K562 (cell line): Measurements from ENCODE around the gene LPXN. TPM values are rescaled to one million over a fixed set of nuclear protein-coding genes. Genes with fewer than 3 reads are reported as not detected.

Experiments used
- ATAC-seq: fragments of 200-7000 bp; cut with Tn5 transposase; 3 replicates; pipeline ENCODE4 v1.9.1; 2020; ENCODE audit warnings: moderate library complexity
- BruUV-seq: library from RNA; stranded (reverse); fragments of 400-500 nt; replicated peaks from 2 replicates; lab custom pipeline; 2021; lab: Mats Ljungman, UMichigan
- CTCF ChIA-PET: fragments of 300-600 bp; formaldehyde crosslinking; extraction: SDS; loops from one replicate; lab custom pipeline; 2021; ENCODE audit warnings: low intra/inter-chr PET ratio; lab: Yijun Ruan, JAX
- POLR2A ChIA-PET: fragments of 300-600, 350-650 bp; sonication (Branson Sonifier 250); formaldehyde crosslinking; extraction: SDS; loops from one replicate; lab custom pipeline; 2021; ENCODE audit warnings: antibody characterized with exemption, inconsistent platforms; lab: Yijun Ruan, JAX
- DNase-seq, 4 experiments: peaks; one replicate each; pipeline versions ENCODE4 v3.0.0 to v3.0.0-alpha.2; 2011 to 2018; ENCODE audit warnings: low spot score in 3 of 4, mixed read lengths in 3 of 4; ENCODE audit errors: extremely low read depth in 1 of 4
- FAIRE-seq: peaks from 2 replicates; lab custom pipeline; 2011; peaks lifted over from hg19 to GRCh38; lab: Jason Lieb, UNC
- H2AFZ ChIP-seq: 2 replicates; pipeline ENCODE4 v1.6.0; 2011; ENCODE audit warnings: low read depth, low read length, control low read depth, inconsistent platforms
- H3K27ac ChIP-seq: fragments of 200-600 bp; 3 replicates; pipeline ENCODE4 v1.8.0; 2011; ENCODE audit warnings: low read depth, mild to moderate bottlenecking, control low read depth, inconsistent platforms, low read length, moderate library complexity, mixed read lengths; ENCODE audit errors: extremely low read depth
- H3K27me3 ChIP-seq, 2 experiments: fragments of 300-600 bp in 1 of 2; 2 replicates in 1 of 2; 3 replicates in 1 of 2; pipeline versions ENCODE4 v1.6.0 to v1.8.0; 2011; ENCODE audit warnings: inconsistent platforms in 2 of 2, low read length in 2 of 2, mild to moderate bottlenecking in 1 of 2, mixed read lengths in 1 of 2, moderate library complexity in 1 of 2; ENCODE audit not compliant: control insufficient read depth in 2 of 2, insufficient read depth in 2 of 2
- H3K36me3 ChIP-seq: fragments of 300-600 bp; 3 replicates; pipeline ENCODE4 v1.8.0; 2011; ENCODE audit warnings: mild to moderate bottlenecking, low read length, inconsistent platforms; ENCODE audit not compliant: control insufficient read depth, insufficient read depth
- H3K4me1 ChIP-seq, 2 experiments: fragments of 200-600 bp in 1 of 2; replicated peaks in 1 of 2; 2 replicates in 1 of 2; 3 replicates in 1 of 2; pipeline versions ENCODE4 v1.5.1 to v1.8.0; 2011; ENCODE audit warnings: inconsistent platforms in 2 of 2, low read length in 2 of 2, mild to moderate bottlenecking in 1 of 2, mixed read lengths in 1 of 2, moderate library complexity in 1 of 2; ENCODE audit not compliant: control insufficient read depth in 2 of 2, insufficient read depth in 2 of 2
- H3K4me2 ChIP-seq: 2 replicates; pipeline ENCODE4 v1.6.1; 2011; ENCODE audit warnings: low read length, control low read depth, inconsistent platforms, mixed read lengths; ENCODE audit not compliant: insufficient read depth
- H3K4me3 ChIP-seq: fragments of 200-600 bp; sonication (generic), shearing (Covaris generic); 2 replicates; pipeline ENCODE4 v1.5.1; 2016; ENCODE audit warnings: control low read depth, inconsistent platforms
- H3K79me2 ChIP-seq: fragments of 200-600 bp; 3 replicates; pipeline ENCODE4 v1.8.0; 2011; ENCODE audit warnings: low read length, inconsistent platforms; ENCODE audit not compliant: control insufficient read depth, insufficient read depth
- H3K9ac ChIP-seq, 2 experiments: 2 replicates each; pipeline versions ENCODE4 v1.6.0 to v1.6.1; 2011; ENCODE audit warnings: low read depth in 2 of 2, low read length in 2 of 2, control low read depth in 1 of 2, inconsistent platforms in 1 of 2, mild to moderate bottlenecking in 1 of 2, mixed read lengths in 1 of 2; ENCODE audit not compliant: insufficient read depth in 1 of 2
- H3K9me1 ChIP-seq: one replicate; pipeline ENCODE4 v1.6.0; 2011; ENCODE audit warnings: inconsistent platforms, mild to moderate bottlenecking, low read length, moderate library complexity; ENCODE audit not compliant: control insufficient read depth, insufficient read depth
- H3K9me3 ChIP-seq: replicated peaks from 2 replicates; pipeline ENCODE4 v1.5.1; 2011; ENCODE audit warnings: low read depth, low read length, inconsistent platforms; ENCODE audit not compliant: control insufficient read depth, insufficient read depth
- H4K20me1 ChIP-seq: replicated peaks from 2 replicates; pipeline ENCODE4 v1.6.1; 2011; ENCODE audit warnings: low read length, inconsistent platforms, mixed read lengths; ENCODE audit not compliant: control insufficient read depth, insufficient read depth
- C11orf30 ChIP-seq: fragments of 450-650 bp; IDR thresholded peaks from 2 replicates; pipeline ENCODE4 v1.6.1; 2016; ENCODE audit warnings: low read depth, mild to moderate bottlenecking
- CHD2 ChIP-seq: IDR thresholded peaks from 2 replicates; pipeline ENCODE4 v1.6.1; 2011; ENCODE audit warnings: low read depth, low read length
- CTBP1 ChIP-seq: fragments of 450-650 bp; IDR thresholded peaks from 2 replicates; pipeline ENCODE4 v1.6.1; 2016; ENCODE audit warnings: borderline replicate concordance
- FOXM1 ChIP-seq, 2 experiments: fragments of 450-650 bp in 1 of 2; sonication (generic) in 1 of 2; formaldehyde crosslinking in 1 of 2; IDR thresholded peaks; 2 replicates each; pipeline versions ENCODE4 v1.6.1 to v1.9.0; 2017 to 2022; ENCODE audit warnings: low read depth in 2 of 2, mild to moderate bottlenecking in 2 of 2, missing genetic modification reagents in 1 of 2, moderate library complexity in 1 of 2
- KAT7 ChIP-seq: sonication (generic); formaldehyde crosslinking; IDR thresholded peaks from 2 replicates; pipeline ENCODE4 v1.8.0; 2022; ENCODE audit warnings: missing genetic modification reagents, mild to moderate bottlenecking, borderline replicate concordance
- MEF2A ChIP-seq: IDR thresholded peaks from 2 replicates; pipeline ENCODE4 v1.6.1; 2011; ENCODE audit warnings: low read depth, mild to moderate bottlenecking, low read length, moderate library complexity; ENCODE audit not compliant: control insufficient read depth
- RCOR1 ChIP-seq, 2 experiments: IDR thresholded peaks; 2 replicates each; pipeline ENCODE4 v1.6.1; 2012; ENCODE audit warnings: low read depth in 2 of 2, low read length in 2 of 2, borderline replicate concordance in 1 of 2, improper control_type of control experiment in 1 of 2
- TAF9B ChIP-seq: fragments of 450-650 bp; IDR thresholded peaks from 2 replicates; pipeline ENCODE4 v1.6.1; 2018; ENCODE audit warnings: mild to moderate bottlenecking; ENCODE audit not compliant: partially characterized antibody
- TBL1XR1 ChIP-seq, 2 experiments: IDR thresholded peaks; 2 replicates each; pipeline ENCODE4 v1.6.1; 2012; ENCODE audit warnings: improper control_type of control experiment in 2 of 2, low read length in 2 of 2, mild to moderate bottlenecking in 1 of 2
- TCF7 ChIP-seq: sonication (generic); IDR thresholded peaks from 2 replicates; pipeline ENCODE4 v1.6.1; 2016; ENCODE audit warnings: antibody characterized with exemption, borderline replicate concordance
- TRIM24 ChIP-seq, 2 experiments: fragments of 450-650 bp; IDR thresholded peaks; 2 replicates each; pipeline ENCODE4 v1.6.1; 2016
- ZBTB33 ChIP-seq: sonication (generic); formaldehyde crosslinking; IDR thresholded peaks from 2 replicates; pipeline ENCODE4 v1.8.1; 2023; ENCODE audit warnings: mild to moderate bottlenecking, missing genetic modification reagents
- ZNF217 ChIP-seq: sonication (generic); formaldehyde crosslinking; IDR thresholded peaks from 2 replicates; pipeline ENCODE4 v1.8.0; 2022; ENCODE audit warnings: mild to moderate bottlenecking, missing genetic modification reagents
- ZNF717 ChIP-seq: fragments of 250-450 bp; sonication (Bioruptor Pico); IDR thresholded peaks from 2 replicates; pipeline ENCODE4 v1.5.0; 2021
- ZSCAN32 ChIP-seq: fragments of 450-650 bp; formaldehyde crosslinking; IDR thresholded peaks from 2 replicates; pipeline ENCODE4 v1.4.0; 2020; ENCODE audit warnings: mild to moderate bottlenecking, moderate library complexity
- WGBS: fragments of 100-300 bp; shearing (Covaris generic); methylation state at CpG from one replicate; pipeline ENCODE4 v1.1.6; 2016; ENCODE audit warnings: low coverage, mixed read lengths; ENCODE audit not compliant: insufficient coverage; ENCODE audit errors: missing lambda C conversion rate; 5-methylcytosine and 5-hydroxymethylcytosine counted together
- in situ Hi-C: fragments of 300-500 bp; cut with MboI; formaldehyde crosslinking; loops from 4 replicates; pipeline ENCODE4 v1.15.0; 2018; ENCODE audit warnings: inconsistent platforms, mixed read lengths
- intact Hi-C: fragments of 100-400 bp; cut with micrococcal nuclease; formaldehyde crosslinking; loops from 2 replicates; pipeline ENCODE4 v1.14.2; 2022
- polyA plus RNA-seq, 8 experiments: library from polyadenylated mRNA; depleted of rRNA in 4 of 8; stranded (reverse) in 5 of 8; unstranded in 3 of 8; fragments of >200 nt; fragmentation: Nextera tagmentation in 2 of 8; fragmentation: Illumina TruSeq in 1 of 8; extraction: Ambion mirVana in 2 of 8; extraction: Trizol in 1 of 8; gene quantifications; 2 replicates each; pipeline versions ENCODE4 v1.2.1 to v1.2.3, GENCODE V29; 2011 to 2014; ENCODE audit warnings: inconsistent platforms in 1 of 8, missing spikeins in 1 of 8
- total RNA-seq, 7 experiments: library from RNA; depleted of rRNA in 6 of 7; stranded (reverse); fragments of >200 nt in 6 of 7; fragmentation: Illumina TruSeq in 2 of 7; extraction: Trizol in 2 of 7; gene quantifications; 2 replicates each; pipeline versions ENCODE4 v1.2.1 to v1.2.3, GENCODE V29; 2011 to 2021; ENCODE audit warnings: low replicate concordance in 1 of 7
- TF ChIP-seq, protein P1 (sequence below): fragments of 450-650 bp; IDR thresholded peaks from 2 replicates; pipeline ENCODE4 v1.6.1; 2017; ENCODE audit warnings: antibody characterized with exemption
- TF ChIP-seq, protein P2 (sequence below): sonication (generic); formaldehyde crosslinking; IDR thresholded peaks from 2 replicates; pipeline ENCODE4 v1.8.0; 2022; ENCODE audit warnings: mild to moderate bottlenecking, missing genetic modification reagents

LPXN gene
- total and polyA plus RNA-seq, 9 of the 15 experiments (the other 6 are each of a cell fraction or from before 2014, with no cell fraction given) = 0.73 to 3.1 (median 2.0) TPM

DNA sequence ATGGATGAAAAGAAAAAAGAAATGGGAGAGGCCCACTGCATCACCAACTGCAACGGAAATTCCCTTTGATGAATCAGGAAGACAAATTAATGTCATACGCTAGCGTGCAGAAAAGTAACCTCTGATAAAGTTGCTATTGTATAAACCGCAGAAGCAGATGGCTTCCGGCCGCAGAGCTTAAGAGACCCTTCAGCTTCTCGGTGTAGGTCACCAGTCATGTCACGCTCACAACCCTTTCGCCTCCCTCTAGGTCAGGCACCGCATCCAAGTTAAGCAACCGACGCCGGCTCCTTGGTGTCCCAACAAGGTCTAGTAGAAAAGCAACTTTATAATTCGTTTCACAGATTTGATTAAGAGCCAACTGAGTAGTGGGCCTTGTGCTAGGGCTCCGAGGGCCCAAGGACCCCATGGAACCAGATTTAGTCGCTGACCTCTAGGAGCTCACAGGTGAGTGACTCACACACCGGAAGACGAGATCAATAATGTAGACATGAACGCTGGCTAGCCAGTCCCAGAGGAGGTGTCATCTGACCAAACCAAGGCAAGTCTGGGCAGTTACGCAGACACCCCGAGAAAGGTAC is 2.0 kb upstream of the LPXN start:
- peaks cover 15% of the 10 kb centered on the region; the same call in 2 of the 3 replicates for H3K36me3 ChIP-seq
- H3K27me3 ChIP-seq = no peaks in the 10 kb centered on the region
- H3K79me2 ChIP-seq = peaks cover 60% of the 10 kb centered on the region
- ATAC-seq (peak; percentile 42), DNase-seq (peak in 2 of 4 experiments; percentile 69 to 71), FAIRE-seq (peak; percentile 32)
- peaks cover 12 to 22% of the 10 kb centered on the region in 2 experiments for H3K4me1 ChIP-seq
- H3K4me3 ChIP-seq = peak overlapping the region; percentile 63
- peak overlapping the region; percentile 93 to 99 for H3K9ac ChIP-seq
- CTCF ChIA-PET = interaction anchor here (0.8 to 3.0 kb wide), 5 partner anchors 38 to 558 kb away, joined by 3 to 15 read pairs (median 5); no protein-coding TSS in a partner anchor
- TSS peak; percentile 77 for BruUV-seq
- POLR2A ChIA-PET = interaction anchor here (0.6 to 1.7 kb wide), 7 partner anchors 10 to 581 kb away, joined by 3 to 6 read pairs (median 4); no protein-coding TSS in a partner anchor
- peaks cover 5% of the 10 kb centered on the region; the same call in 1 of the 2 replicates for H4K20me1 ChIP-seq
- H2AFZ ChIP-seq = peak overlapping the region; percentile 90
- 1% methylated on average over 21 of the region's 21 CpGs for WGBS
- intact Hi-C loops (loop anchor here (1.0 to 10.0 kb wide), 7 partner anchors 53 to 910 kb away; partner anchors contain the start of gene FAM111A), in situ Hi-C loops (no loop called here)
- peak overlapping the region; percentile 87 for H3K4me2 ChIP-seq
- no peaks in the 10 kb centered on the region for H3K9me1 ChIP-seq
- peak overlapping the region; percentile 99 for H3K27ac ChIP-seq
- no peaks in the 10 kb centered on the region for H3K9me3 ChIP-seq
- TF ChIP-seq KAT7 (CRISPR knock-in tag) (peak; percentile 1; the same call in 1 of the 2 replicates), C11orf30 (no peak), TRIM24 (IDR thresholded peaks at IDR 0.05) (peak in 1 of 2 experiments; percentile 23; a peak in 1 of 4 replicates), ZSCAN32 (CRISPR knock-in tag) (no peak), FOXM1 (IDR thresholded peaks at IDR 0.05; ENCODE audit: low read depth) (no peak), FOXM1 (CRISPR knock-in tag; IDR thresholded peaks at IDR 0.05; ENCODE audit: low read depth) (no peak), RCOR1 (IDR thresholded peaks at IDR 0.05; ENCODE audit: borderline replicate concordance in 1 of 2, low read depth in 2 of 2, low read length in 2 of 2) (no peak), MEF2A (0 out of 2 replicates have a peak, but pooled peaks have one; percentile 5), CHD2 (0 out of 2 replicates have a peak, but pooled peaks have one; percentile 18), ZBTB33 (CRISPR knock-in tag) (no peak), ZNF217 (CRISPR knock-in tag) (no peak), TBL1XR1 (IDR thresholded peaks at IDR 0.05; ENCODE audit: low read length in 2 of 2) (0 out of 4 replicates have a peak, but pooled peaks of 1 of the 2 experiments have one; percentile 9), ZNF717 (CRISPR knock-in tag) (no peak), TCF7 (no peak), CTBP1 (peak; percentile 51; the same call in 1 of the 2 replicates), TAF9B (peak; percentile 65)
- TF ChIP-seq, protein P1, sequence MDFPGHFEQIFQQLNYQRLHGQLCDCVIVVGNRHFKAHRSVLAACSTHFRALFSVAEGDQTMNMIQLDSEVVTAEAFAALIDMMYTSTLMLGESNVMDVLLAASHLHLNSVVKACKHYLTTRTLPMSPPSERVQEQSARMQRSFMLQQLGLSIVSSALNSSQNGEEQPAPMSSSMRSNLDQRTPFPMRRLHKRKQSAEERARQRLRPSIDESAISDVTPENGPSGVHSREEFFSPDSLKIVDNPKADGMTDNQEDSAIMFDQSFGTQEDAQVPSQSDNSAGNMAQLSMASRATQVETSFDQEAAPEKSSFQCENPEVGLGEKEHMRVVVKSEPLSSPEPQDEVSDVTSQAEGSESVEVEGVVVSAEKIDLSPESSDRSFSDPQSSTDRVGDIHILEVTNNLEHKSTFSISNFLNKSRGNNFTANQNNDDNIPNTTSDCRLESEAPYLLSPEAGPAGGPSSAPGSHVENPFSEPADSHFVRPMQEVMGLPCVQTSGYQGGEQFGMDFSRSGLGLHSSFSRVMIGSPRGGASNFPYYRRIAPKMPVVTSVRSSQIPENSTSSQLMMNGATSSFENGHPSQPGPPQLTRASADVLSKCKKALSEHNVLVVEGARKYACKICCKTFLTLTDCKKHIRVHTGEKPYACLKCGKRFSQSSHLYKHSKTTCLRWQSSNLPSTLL = no peak
- TF ChIP-seq, protein P2, sequence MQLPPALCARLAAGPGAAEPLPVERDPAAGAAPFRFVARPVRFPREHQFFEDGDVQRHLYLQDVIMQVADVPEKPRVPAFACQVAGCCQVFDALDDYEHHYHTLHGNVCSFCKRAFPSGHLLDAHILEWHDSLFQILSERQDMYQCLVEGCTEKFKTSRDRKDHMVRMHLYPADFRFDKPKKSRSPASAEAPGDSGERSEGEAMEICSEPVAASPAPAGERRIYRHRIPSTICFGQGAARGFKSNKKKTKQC (CRISPR knock-in tag) = 0 out of 2 replicates have a peak, but pooled peaks have one; percentile 27
